Smooth muscle cell (in vitro differentiated cells): Measurements from ENCODE around the gene KCNK3. TPM values are rescaled to one million over a fixed set of nuclear protein-coding genes. Genes with fewer than 3 reads are reported as not detected.
"Not testable (repeated sequence)": the region's sequence is repeated elsewhere in the genome, so short reads cannot be mapped to it uniquely, and the experiment has no call there.

Experiments
- DNase-seq: peaks from one replicate; lab custom pipeline; 2025; ENCODE audit not compliant: unreplicated experiment; lab: John Stamatoyannopoulos, UW
- H2AFZ ChIP-seq: fragments of 200-600 bp; sonication (generic); 2 replicates; pipeline ENCODE4 v1.6.0; 2016; ENCODE audit warnings: antibody characterized with exemption, low read depth, mild to moderate bottlenecking
- H3F3A ChIP-seq: fragments of 200-600 bp; sonication (generic); 2 replicates; pipeline ENCODE4 v1.6.0; 2017; ENCODE audit warnings: antibody characterized with exemption, low read depth
- H3K27ac ChIP-seq: fragments of 200-600 bp; sonication (generic); 2 replicates; pipeline ENCODE4 v1.5.1; 2016; ENCODE audit warnings: low read depth, mild to moderate bottlenecking
- H3K27me3 ChIP-seq: fragments of 200-600 bp; sonication (generic); 2 replicates; pipeline ENCODE4 v1.6.1; 2016; ENCODE audit warnings: low read depth, mild to moderate bottlenecking
- H3K36me3 ChIP-seq: fragments of 200-600 bp; sonication (generic); 2 replicates; pipeline ENCODE4 v1.5.1; 2016; ENCODE audit warnings: low read depth
- H3K4me1 ChIP-seq: fragments of 200-600 bp; sonication (generic); 2 replicates; pipeline ENCODE4 v1.5.1; 2016; ENCODE audit warnings: low read depth
- H3K4me2 ChIP-seq: fragments of 200-600 bp; sonication (generic); 2 replicates; pipeline ENCODE4 v1.6.0; 2016; ENCODE audit warnings: mild to moderate bottlenecking
- H3K4me3 ChIP-seq: fragments of 200-600 bp; sonication (generic); 2 replicates; pipeline ENCODE4 v1.5.1; 2016; ENCODE audit warnings: mild to moderate bottlenecking
- H3K79me2 ChIP-seq: fragments of 200-600 bp; sonication (generic); 2 replicates; pipeline ENCODE4 v1.6.0; 2016; ENCODE audit warnings: low read depth, mild to moderate bottlenecking
- H3K9ac ChIP-seq: fragments of 200-600 bp; sonication (generic); 2 replicates; pipeline ENCODE4 v1.6.0; 2016; ENCODE audit warnings: low read depth
- H3K9me3 ChIP-seq: fragments of 200-600 bp; sonication (generic); replicated peaks from 2 replicates; pipeline ENCODE4 v1.5.1; 2016; ENCODE audit warnings: low read depth
- H4K20me1 ChIP-seq: fragments of 200-600 bp; sonication (generic); 2 replicates; pipeline ENCODE4 v1.6.0; 2016; ENCODE audit warnings: low read depth
- WGBS: methylation state at CpG from one replicate; pipeline ENCODE4 v1.1.7; 2016; ENCODE audit warnings: low lambda C conversion rate; 5-methylcytosine and 5-hydroxymethylcytosine counted together
- polyA plus RNA-seq: library from polyadenylated mRNA; unstranded; fragments of >200 nt; fragmentation: Nextera tagmentation; extraction: Ambion mirVana; gene quantifications from 2 replicates; pipeline ENCODE4 v1.2.1, GENCODE V29; 2016
- total RNA-seq: library from RNA; depleted of rRNA; stranded (reverse); fragments of >200 nt; gene quantifications from 2 replicates; pipeline ENCODE4 v1.2.3, GENCODE V29; 2014
- TF ChIP-seq, protein P1 (sequence below): fragments of 200-600 bp; sonication (generic); IDR thresholded peaks from 2 replicates; pipeline ENCODE4 v1.5.1; 2017; ENCODE audit warnings: borderline replicate concordance, mild to moderate bottlenecking, antibody characterized with exemption; ENCODE audit not compliant: insufficient read depth, poor library complexity, severe bottlenecking

The KCNK3 gene
- total and polyA plus RNA-seq, 2 experiments from 2014 or later: 1.1 to 7.5 TPM

GRCh38 chr2:26651799-26652198 lies 40.7 kb upstream of the KCNK3 start:
- WGBS: 53% methylated on average over 7 of the region's 7 CpGs
- H3K4me2 ChIP-seq: peak overlapping the region; percentile 56
- H2AFZ ChIP-seq: peak overlapping the region; percentile 57
- H3K4me3 ChIP-seq: no peak overlapping the region
- DNase-seq: no peak
- peak overlapping the region; percentile 66 for H3K27ac ChIP-seq
- no peak overlapping the region for H3K9ac ChIP-seq
- peaks cover 21% of the 10 kb centered on the region for H3F3A ChIP-seq
- H4K20me1 ChIP-seq: no peaks in the 10 kb centered on the region
- peaks cover 17% of the 10 kb centered on the region for H3K4me1 ChIP-seq
- no peaks in the 10 kb centered on the region for H3K9me3 ChIP-seq
- H3K79me2 ChIP-seq: no peaks in the 10 kb centered on the region
- H3K27me3 ChIP-seq: no peaks in the 10 kb centered on the region
- TF ChIP-seq, protein P1, sequence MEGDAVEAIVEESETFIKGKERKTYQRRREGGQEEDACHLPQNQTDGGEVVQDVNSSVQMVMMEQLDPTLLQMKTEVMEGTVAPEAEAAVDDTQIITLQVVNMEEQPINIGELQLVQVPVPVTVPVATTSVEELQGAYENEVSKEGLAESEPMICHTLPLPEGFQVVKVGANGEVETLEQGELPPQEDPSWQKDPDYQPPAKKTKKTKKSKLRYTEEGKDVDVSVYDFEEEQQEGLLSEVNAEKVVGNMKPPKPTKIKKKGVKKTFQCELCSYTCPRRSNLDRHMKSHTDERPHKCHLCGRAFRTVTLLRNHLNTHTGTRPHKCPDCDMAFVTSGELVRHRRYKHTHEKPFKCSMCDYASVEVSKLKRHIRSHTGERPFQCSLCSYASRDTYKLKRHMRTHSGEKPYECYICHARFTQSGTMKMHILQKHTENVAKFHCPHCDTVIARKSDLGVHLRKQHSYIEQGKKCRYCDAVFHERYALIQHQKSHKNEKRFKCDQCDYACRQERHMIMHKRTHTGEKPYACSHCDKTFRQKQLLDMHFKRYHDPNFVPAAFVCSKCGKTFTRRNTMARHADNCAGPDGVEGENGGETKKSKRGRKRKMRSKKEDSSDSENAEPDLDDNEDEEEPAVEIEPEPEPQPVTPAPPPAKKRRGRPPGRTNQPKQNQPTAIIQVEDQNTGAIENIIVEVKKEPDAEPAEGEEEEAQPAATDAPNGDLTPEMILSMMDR: no peak
- no peaks in the 10 kb centered on the region for H3K36me3 ChIP-seq

DNA sequence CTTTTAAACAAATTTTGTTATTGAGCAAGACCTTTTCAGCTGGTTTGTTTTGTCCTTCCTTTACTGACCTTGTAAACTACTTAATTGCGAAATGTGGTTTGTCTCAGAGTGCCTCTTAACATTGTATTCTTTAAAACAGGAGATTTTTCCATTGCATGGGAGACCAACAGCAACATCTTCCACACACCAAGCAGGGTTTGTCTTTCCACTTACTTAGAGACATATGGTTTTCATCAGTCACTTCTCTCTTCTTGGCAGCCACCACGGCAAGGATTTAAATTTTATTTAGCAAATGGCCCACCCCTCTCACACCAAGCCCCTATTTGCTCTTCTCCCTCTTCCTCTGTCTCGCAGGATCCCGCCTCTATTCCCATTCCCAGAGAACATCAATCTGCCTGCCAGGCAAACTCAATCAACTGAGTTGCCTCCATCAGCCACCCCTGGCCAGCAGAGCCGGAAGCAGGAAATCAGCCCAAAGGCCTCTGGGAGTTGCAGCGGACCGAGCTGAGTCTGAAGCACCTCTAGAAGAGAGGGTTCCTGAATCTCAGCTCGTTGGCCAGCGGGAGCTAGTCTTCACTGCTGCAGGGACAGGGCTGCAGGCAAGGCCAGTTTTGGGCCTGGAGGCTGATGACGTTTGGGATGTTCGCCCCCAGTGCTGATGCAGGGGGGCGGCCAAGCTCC lies 40.0 kb upstream of the KCNK3 start:
- H2AFZ ChIP-seq: peak overlapping the region; percentile 57
- no peaks in the 10 kb centered on the region for H3K79me2 ChIP-seq
- H3F3A ChIP-seq: peaks cover 21% of the 10 kb centered on the region
- peaks cover 10% of the 10 kb centered on the region for H3K4me1 ChIP-seq
- no peaks in the 10 kb centered on the region for H4K20me1 ChIP-seq
- H3K27ac ChIP-seq: peak overlapping the region; percentile 66
- WGBS: 58% methylated on average over 12 of the region's 12 CpGs
- H3K9me3 ChIP-seq: no peaks in the 10 kb centered on the region
- no peak overlapping the region for H3K4me3 ChIP-seq
- H3K9ac ChIP-seq: no peak overlapping the region
- TF ChIP-seq, protein P1: no peak
- H3K36me3 ChIP-seq: no peaks in the 10 kb centered on the region
- peak overlapping the region; percentile 56 for H3K4me2 ChIP-seq
- DNase-seq: no peak
- no peaks in the 10 kb centered on the region for H3K27me3 ChIP-seq

DNA sequence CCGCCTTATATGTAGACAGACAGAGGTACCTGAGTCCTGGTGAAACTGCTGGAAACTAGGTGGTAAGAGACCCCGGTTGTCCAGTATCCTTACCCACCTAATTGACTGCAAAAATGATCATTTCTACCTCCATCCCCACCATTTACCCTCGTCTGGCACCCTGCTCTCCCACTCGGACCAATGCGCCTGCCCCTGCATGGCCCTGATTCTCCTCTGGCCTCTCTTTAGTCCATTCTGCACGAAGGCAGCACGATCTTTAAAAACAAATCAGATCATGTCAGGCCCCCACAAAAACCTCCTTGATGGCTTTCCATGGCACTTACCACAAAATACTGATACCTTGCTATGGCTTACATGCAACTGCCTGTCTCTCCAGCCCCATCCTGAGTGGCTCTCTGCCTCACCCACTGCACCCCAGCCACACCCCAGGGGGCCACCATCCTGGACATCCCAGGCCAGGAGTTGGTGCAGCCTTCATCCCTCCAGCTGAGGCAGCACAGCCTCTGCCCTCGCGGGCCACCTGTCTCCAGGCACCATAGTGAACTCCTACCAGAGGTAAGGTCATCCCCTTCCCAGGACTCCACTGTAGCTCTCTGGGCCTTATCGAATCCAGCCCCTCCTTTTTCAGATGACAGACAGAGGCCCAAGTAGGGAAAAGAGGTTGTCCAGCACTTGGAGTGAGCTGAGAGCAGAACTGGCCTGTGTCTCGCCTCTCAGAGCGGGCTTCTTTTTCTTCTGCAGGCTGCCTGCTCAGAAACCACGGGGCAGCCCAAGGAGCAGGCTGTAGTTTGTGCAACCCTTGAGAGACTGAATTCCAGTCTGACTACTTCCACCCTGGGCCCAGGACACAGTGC lies 39.1 kb upstream of the KCNK3 start:
- no peak overlapping the region for H3K4me2 ChIP-seq
- no peak overlapping the region for H2AFZ ChIP-seq
- no peaks in the 10 kb centered on the region for H3K36me3 ChIP-seq
- H3K4me1 ChIP-seq: peaks cover 3% of the 10 kb centered on the region
- H3K27ac ChIP-seq: no peak overlapping the region
- H3F3A ChIP-seq: peaks cover 21% of the 10 kb centered on the region
- TF ChIP-seq, protein P1: no peak
- H3K9ac ChIP-seq: no peak overlapping the region
- H3K4me3 ChIP-seq: no peak overlapping the region
- no peaks in the 10 kb centered on the region for H4K20me1 ChIP-seq
- no peaks in the 10 kb centered on the region for H3K9me3 ChIP-seq
- no peaks in the 10 kb centered on the region for H3K27me3 ChIP-seq
- DNase-seq: no peak
- WGBS: 78% methylated on average over 13 of the region's 13 CpGs
- H3K79me2 ChIP-seq: no peaks in the 10 kb centered on the region

DNA sequence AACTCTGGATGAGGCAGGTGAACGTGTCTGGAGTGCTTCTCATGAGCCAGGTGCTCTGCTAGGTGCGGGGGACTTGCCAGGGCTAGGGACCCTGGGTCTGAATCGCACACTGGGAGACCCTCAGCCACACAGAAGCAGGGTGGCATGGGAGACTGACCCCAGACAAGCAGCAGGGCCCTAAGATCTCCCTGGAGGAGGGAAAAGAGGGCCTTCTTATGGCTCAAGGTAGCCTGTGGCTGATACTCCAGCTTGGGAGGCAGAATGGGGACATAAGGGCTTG lies 38.5 kb upstream of the KCNK3 start:
- 79% methylated on average over 3 of the region's 3 CpGs for WGBS
- H3K9ac ChIP-seq: no peak overlapping the region
- H2AFZ ChIP-seq: no peak overlapping the region
- H3K9me3 ChIP-seq: no peaks in the 10 kb centered on the region
- H4K20me1 ChIP-seq: no peaks in the 10 kb centered on the region
- H3K27ac ChIP-seq: no peak overlapping the region
- H3K4me2 ChIP-seq: no peak overlapping the region
- no peaks in the 10 kb centered on the region for H3K79me2 ChIP-seq
- TF ChIP-seq, protein P1: no peak
- H3K4me3 ChIP-seq: no peak overlapping the region
- no peaks in the 10 kb centered on the region for H3K36me3 ChIP-seq
- peaks cover 3% of the 10 kb centered on the region for H3K4me1 ChIP-seq
- H3K27me3 ChIP-seq: no peaks in the 10 kb centered on the region
- H3F3A ChIP-seq: peaks cover 15% of the 10 kb centered on the region
- no peak for DNase-seq

GRCh38 chr2:26655120-26655519 lies 37.4 kb upstream of the KCNK3 start:
- not testable (repeated sequence) for H3K27ac ChIP-seq, H3K4me2 ChIP-seq, H3F3A ChIP-seq, H3K79me2 ChIP-seq, H3K9me3 ChIP-seq, H3K27me3 ChIP-seq, DNase-seq, H3K9ac ChIP-seq, H3K4me3 ChIP-seq, H3K4me1 ChIP-seq, H2AFZ ChIP-seq, H4K20me1 ChIP-seq, H3K36me3 ChIP-seq
- no CpG with 5 or more reads among the region's 1 CpG for WGBS
